HepG2 (cell line): ENCODE results near the gene NCAM2.

Experiments used
- CTCF ChIP-seq: sonication (generic); formaldehyde crosslinking; IDR thresholded peaks from 2 replicates; pipeline ENCODE4 v1.5.0; 2020; ENCODE audit warnings: mild to moderate bottlenecking, missing genetic modification reagents, moderate library complexity
- EP300 ChIP-seq, 3 experiments: sonication (generic) in 1 of 3; formaldehyde crosslinking in 1 of 3; IDR thresholded peaks; 2 replicates each; pipeline versions ENCODE4 v1.5.1 to v1.6.1; 2011 to 2020; ENCODE audit warnings: low read depth in 2 of 3, low read length in 2 of 3, borderline replicate concordance in 1 of 3, improper control_type of control experiment in 1 of 3, mild to moderate bottlenecking in 1 of 3, missing genetic modification reagents in 1 of 3, moderate library complexity in 1 of 3
- FOXK2 ChIP-seq: fragments of 450-650 bp; IDR thresholded peaks from 2 replicates; pipeline ENCODE4 v1.6.1; 2016
- FOXM1 ChIP-seq: sonication (generic); formaldehyde crosslinking; IDR thresholded peaks from 2 replicates; pipeline ENCODE4 v1.5.0; 2020; ENCODE audit warnings: missing genetic modification reagents
- HMGXB4 ChIP-seq, 2 experiments: sonication (generic) in 1 of 2; formaldehyde crosslinking in 1 of 2; IDR thresholded peaks; 2 replicates each; pipeline versions ENCODE4 v1.4.0 to v1.6.1; 2018 to 2020; ENCODE audit warnings: missing genetic modification reagents in 2 of 2, borderline replicate concordance in 1 of 2, low read depth in 1 of 2, mild to moderate bottlenecking in 1 of 2, missing biosample characterization in 1 of 2
- KMT2B ChIP-seq: IDR thresholded peaks from 2 replicates; pipeline ENCODE4 v1.6.1; 2016; ENCODE audit warnings: missing genetic modification reagents, missing compliant biosample characterization
- NKX3-1 ChIP-seq: sonication (generic); formaldehyde crosslinking; IDR thresholded peaks from 2 replicates; pipeline ENCODE4 v1.5.0; 2020; ENCODE audit warnings: missing genetic modification reagents
- POLR2AphosphoS5 ChIP-seq: IDR thresholded peaks from 2 replicates; pipeline ENCODE4 v1.6.1; 2012; ENCODE audit warnings: low read depth, low read length
- U2AF1 ChIP-seq: fragments of 200-400 bp; formaldehyde crosslinking; optimal IDR thresholded peaks from 2 replicates; pipeline ENCODE3; 2017; ENCODE audit warnings: mild to moderate bottlenecking, low read depth, low read length
- ZNF253 ChIP-seq: sonication (generic); formaldehyde crosslinking; IDR thresholded peaks from 2 replicates; pipeline ENCODE4 v1.8.0; 2022; ENCODE audit warnings: mild to moderate bottlenecking, missing genetic modification reagents, borderline replicate concordance
- ZNF44 ChIP-seq: sonication (generic); formaldehyde crosslinking; IDR thresholded peaks from 2 replicates; pipeline ENCODE4 v1.5.1; 2020; ENCODE audit warnings: mild to moderate bottlenecking, missing genetic modification reagents
- ZNF556 ChIP-seq: sonication (generic); formaldehyde crosslinking; IDR thresholded peaks from 2 replicates; pipeline ENCODE4 v1.4.0; 2020; ENCODE audit warnings: mild to moderate bottlenecking, missing genetic modification reagents, borderline replicate concordance

DNA sequence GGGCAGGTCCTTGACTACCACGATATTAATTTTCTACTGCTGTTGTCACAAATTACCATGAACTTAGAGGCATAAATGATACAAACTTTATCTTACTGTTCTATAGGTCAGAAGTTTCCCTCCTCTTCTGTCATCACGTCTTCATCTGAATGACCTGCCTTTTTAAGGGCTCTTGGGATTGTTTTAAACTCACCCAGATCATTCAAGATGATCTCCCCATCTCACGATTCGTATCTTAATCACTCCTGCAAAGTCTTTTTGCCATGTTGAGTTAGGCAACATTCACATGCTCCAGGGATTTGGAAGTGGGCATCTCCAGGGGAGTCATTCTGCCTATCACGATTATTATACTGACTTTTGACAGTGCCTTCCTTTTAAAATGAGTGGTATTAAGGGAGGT is 32.1 kb downstream of the NCAM2 start:
- TF ChIP-seq KMT2B (CRISPR knock-in tag) (no peak), U2AF1 (no peak), FOXM1 (CRISPR knock-in tag) (no peak), POLR2AphosphoS5 (no peak), HMGXB4 (CRISPR knock-in tag; IDR thresholded peaks at IDR 0.05; ENCODE audit: borderline replicate concordance in 1 of 2, low read depth in 1 of 2) (no peak), CTCF (no peak), FOXK2 (no peak), ZNF556 (CRISPR knock-in tag) (no peak), NKX3-1 (CRISPR knock-in tag) (no peak), ZNF44 (CRISPR knock-in tag) (no peak), EP300 (IDR thresholded peaks at IDR 0.05; ENCODE audit: low read depth in 2 of 2, low read length in 2 of 2) (no peak), EP300 (CRISPR knock-in tag; IDR thresholded peaks at IDR 0.05; ENCODE audit: borderline replicate concordance) (no peak), ZNF253 (CRISPR knock-in tag) (no peak)
